Measurements from ENCODE around the gene AGL.
"Not testable (repeated sequence)": the region's sequence is repeated elsewhere in the genome, so short reads cannot be mapped to it uniquely, and the experiment has no call there.

Gene AGL

DNA sequence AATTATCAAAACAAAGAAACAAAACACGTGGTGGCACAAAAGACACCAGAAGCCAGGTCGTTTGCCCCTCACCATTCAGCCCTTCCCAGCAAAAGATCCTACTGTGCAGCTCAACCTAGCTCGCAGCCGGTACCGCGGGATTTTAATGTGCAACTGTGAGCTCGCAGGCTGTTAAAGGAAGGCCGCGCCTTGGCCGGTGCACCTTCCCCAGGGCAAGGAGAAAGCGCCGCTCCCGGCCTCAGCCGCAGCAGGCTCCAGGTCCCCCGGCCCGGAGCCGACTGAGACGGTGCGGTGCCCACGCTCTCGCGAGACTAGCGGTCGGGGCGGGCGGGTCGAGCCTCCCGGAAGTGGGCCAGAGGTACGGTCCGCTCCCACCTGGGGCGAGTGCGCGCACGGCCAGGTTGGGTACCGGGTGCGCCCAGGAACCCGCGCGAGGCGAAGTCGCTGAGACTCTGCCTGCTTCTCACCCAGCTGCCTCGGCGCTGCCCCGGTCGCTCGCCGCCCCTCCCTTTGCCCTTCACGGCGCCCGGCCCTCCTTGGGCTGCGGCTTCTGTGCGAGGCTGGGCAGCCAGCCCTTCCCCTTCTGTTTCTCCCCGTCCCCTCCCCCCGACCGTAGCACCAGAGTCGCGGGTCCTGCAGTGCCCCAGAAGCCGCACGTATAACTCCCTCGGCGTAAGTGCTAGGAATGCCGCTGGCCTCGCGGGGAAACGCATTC lies at the start of gene AGL:
Gene AGL, plus strand, starts transcription at position 618 of the 715 bp plus-strand sequence. CDS start 682 bp downstream, outside the sequence.
- DNase-seq, result no peak

DNA sequence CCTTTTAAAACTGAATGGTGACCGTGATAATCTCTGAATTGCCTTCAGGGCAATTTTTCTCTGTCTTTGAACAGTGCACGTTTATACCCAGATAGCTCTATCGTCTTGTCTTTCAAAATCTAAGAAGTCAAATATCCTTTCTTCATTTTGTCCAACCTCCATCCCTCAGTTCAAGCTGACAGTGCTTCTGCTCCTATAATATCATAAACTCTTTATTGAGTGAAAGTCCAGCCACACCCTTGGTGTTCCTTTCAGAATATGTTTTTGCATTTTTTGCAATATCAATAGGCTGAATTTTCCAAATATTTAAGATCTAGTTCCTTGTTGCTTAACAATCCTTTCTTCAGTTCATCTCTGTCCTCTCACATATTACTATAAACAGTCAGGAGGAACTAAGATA lies 48.6 kb upstream of the AGL start:
- DNase-seq, result no peak

DNA sequence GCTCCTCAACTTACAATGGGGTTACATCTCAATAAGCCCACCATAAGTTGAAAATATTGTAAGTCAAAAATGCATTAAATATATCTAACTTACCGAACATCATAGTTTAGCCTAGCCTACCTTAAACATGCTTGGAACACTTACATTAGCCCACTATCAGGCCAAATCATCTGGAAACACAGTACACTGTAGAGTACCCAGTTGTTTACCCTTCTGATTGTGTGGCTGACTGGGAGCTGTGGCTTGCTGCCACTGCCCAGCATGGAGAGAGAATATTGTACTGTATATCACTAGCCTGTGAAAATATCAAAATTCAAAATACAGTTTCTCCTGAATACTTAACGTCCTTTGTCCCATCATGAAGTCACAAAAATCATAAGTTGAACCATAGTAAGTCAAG lies 43.3 kb upstream of the AGL start:
- no peak for DNase-seq

DNA sequence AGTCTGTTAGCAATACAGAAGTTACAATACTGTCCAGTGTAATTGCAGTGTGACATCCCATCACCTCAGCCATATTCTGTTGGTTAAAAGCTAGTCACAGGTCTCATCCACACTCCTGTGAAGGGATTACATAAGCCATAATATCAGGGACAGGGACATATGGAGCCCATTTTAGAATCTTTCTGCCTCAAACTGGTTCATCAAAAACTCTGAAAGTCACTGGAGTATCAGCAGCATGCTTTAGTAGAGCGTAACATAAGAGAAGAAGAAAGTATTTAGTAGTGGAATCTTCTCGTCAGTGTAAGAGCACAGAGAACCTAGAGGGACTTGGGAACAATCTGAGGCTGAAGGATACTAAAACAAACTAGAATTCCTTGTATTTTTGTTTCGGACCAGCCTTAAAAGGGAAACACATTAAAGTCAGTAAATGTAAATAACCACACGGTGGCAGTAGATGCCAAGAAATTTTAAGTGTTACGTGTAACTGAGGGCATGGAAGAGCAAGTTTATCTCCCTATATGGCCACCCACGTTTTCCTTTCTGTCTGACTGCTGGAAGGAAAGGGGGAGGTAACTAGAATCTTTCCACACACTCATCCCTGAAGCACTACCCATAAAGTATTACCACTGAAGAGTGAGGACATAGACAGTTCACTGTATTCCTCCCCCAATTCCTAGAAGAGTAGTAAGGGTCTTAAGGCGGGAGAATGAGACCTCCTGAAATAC lies 41.6 kb upstream of the AGL start:
- peak; percentile 35 for DNase-seq

DNA sequence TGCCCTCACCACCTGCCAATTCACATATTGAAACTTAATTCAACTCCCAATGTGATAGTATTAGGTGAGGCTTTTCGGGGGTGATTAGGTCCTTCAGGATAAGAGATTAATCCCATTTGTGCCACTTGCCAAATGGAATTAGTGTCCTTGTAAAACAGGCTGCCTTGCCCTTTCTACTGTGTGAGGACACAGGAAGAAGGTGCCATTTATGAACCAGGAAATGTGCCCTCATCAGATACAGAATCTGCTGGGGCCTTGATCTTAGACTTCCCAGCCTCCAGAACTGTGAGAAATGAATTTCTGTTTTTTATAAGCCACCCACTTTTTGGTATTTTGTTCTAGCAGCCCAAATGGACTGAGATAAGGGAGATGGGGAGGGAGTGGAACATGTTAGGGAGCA lies 39.1 kb upstream of the AGL start:
- DNase-seq, result no peak

DNA sequence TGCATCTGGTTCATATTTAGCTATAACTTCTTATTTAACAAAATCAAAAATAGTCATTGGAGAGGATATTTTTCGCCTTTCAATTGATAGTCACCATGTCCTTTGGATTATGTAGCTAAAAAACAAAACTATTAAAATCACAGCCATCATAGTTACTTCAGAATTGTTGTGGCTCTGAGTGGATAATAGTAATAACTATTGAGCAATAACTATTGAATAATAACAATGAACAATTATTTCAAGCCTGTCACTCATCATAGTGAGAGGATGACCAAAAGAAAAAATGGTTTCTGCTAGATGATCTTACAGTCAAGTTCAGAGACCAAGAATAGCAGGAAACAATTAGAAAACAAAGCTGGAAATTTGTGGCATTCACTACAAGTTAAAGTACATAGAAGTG lies 38.4 kb upstream of the AGL start:
- DNase-seq, result no peak

DNA sequence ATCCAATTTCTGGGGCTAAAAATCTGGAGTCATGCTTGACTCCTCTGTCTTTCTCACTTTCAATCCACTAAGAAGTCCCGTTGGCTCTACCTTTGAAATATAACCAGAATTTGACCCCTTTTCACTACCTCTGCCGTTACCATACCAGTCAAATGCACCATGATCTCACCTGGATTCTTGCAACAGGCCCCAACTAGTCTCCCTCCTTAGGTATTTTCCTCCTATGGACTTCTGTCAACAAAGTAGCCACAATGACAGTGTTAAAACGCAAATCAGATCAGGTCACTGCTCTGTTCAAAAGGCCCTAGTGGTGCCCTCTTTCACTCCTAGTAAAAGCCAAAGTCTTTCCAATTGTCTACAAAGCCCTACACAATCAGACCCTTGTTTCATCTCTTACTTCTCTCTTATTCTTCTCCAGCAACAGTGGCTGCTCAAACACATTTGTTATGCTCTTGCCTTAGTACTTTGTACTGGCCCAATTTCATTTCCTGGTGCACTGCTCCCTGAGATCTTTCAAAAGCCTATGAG lies 35.7 kb upstream of the AGL start:
- no peak for DNase-seq

DNA sequence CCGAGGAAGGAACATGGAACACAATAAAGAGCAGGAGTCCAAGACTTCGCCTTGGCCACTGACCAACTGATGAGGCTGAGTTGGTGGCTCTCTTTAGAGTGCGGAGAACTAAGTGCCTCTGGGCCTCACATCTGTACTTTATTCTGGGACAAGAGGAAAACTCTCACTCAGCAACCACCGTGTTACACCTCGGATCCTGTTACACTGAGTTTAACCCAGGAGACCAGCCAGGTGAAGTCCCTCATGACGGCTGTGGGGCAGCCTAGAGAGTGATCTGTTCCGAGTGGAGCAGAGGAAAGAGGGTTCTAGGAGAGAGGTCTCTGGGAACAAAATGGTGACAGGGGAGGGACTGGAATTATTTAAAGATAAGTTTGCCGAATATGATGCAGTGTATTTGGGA lies 33.5 kb upstream of the AGL start:
- no peak for DNase-seq

DNA sequence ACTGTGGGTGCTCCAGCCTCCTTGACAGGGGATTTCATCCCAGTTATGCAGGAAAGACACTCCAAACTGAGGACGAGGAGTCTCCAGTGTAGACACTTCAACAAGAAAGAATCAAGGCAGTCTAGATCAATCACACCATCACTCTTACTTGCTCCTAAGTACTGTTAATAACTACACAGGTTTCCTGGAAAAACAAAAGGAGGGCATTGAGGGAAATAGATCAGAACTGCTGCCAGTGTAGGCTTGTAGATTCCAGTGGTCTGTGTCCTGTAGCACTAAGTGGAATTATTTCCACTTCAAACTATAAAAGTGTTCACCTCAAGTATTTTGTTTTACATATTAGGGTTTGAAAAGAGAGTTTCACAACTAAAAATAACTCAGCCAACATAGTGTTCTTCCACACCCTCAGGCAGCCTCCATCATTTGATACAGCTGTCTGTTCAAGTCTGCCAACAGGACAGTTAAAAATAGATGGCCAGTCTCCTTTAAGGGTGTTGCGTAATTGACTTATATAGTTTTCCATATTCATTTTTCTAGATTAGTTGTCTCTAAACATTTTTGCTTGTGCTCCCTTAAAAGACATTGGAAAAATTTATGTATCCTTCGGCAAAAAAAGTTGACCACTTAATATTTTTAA lies 32.0 kb upstream of the AGL start:
- DNase-seq, result no peak

DNA sequence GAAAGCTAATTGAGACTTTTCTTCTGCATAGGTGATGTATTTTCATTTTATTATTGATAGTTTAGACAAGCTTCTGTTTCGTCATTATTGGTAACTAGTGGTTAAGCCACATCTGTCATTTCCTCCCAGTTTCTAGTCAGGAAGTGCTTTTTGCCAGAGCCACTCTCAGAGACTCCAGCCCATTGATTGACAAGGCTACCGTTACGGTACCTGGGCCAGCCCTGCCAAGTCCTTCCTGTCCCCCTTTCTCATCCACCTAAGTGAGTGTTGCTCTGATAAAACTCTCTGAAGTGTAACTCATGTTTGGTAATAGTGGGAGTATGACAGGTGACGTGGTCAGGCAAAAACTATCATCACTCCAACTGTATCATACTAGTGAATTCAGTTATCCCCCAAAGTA lies 29.6 kb upstream of the AGL start:
- DNase-seq, result no peak

DNA sequence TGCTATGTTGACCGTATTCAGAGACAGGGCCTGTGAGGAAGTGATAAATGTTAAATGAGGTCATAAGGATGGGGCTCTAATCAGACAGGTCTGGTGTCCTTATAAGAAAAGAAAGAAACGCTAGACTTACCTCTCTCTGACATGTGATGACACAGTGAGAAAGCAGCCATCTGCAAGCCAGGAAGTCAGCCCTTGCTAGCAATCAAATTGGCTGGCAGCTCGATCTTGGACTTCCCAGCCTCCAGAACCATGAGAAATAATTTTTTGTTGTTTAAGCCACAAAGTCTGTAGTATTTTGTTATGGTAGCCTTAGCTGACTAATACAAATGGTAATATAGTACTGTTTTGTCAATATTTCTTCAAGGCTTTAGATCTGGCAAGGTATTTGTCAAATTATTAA lies 25.1 kb upstream of the AGL start:
- DNase-seq, result no peak

DNA sequence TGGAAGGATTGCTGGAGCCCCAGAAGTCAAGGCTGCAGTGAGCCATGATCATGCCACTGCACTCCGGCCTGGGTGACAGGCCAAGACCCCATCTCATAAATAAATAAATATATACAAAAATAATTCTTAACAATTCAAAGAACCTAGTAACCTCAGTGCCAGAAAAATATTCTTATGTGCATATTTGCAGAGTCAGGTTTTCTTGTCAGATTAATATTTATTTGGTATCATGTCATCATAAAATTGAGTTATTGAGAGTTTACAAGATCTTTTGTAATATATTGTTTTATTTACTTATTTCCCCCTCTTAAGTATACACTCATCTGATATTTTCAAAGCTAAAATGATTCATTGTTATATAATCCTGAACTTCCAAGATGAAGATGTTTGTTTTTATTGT lies 24.5 kb upstream of the AGL start:
- no peak for DNase-seq

DNA sequence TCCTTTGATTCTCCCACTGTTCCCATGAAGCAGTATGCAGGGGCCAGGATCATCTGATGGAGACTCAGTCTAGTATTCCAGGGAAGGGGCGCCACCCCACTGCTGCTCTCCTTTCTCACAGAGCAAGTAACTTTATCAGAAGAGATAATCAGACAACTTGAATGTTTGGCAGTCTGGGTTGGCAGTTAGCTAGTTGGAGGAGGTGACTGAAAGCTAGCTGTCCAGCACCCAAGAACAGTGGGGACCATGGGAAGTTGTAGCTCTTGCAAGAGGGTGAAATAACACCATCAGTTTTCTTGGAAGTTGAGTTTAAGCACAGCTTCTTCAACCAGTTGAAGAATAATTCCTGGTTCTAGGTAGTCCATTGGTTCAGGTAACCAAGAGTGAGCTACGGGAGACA lies 22.2 kb upstream of the AGL start:
- DNase-seq, result no peak

DNA sequence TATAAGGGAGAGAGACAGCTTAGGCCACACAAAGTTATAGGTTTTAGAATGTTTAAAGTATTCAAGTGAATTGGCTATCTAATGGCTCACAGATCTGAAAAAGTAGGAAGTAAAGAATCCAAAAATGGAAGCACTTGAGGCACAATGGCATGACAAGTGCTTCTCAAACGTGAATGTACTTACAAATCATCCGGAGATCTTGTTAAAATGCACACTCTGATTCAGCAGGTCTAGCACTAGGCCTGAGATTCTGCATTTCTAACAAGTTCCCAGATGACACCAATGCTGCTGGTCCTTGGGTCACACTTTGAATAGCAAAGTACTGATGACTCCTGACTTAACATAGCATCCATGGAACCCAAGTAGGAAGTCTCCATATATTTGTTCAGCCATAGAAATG lies 20.9 kb upstream of the AGL start:
- DNase-seq, result no peak

DNA sequence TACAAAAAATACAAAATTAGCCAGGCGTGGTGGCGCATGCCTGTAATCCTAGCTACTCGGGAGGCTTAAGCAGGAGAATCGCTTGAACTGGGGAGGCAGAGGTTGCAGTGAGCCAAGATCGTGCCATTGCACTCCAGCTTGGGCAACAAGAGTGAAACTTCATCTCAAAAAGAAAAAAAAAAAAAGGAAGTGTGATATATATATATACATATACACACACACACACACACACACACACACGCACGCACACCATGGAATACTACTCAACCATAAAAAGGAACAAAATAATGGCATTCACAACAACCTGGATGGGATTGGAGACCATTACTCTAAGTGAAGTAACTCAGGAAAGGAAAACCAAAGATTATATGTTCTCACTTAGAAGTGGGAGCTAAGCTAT lies 16.2 kb upstream of the AGL start:
- DNase-seq, result not testable (repeated sequence)

DNA sequence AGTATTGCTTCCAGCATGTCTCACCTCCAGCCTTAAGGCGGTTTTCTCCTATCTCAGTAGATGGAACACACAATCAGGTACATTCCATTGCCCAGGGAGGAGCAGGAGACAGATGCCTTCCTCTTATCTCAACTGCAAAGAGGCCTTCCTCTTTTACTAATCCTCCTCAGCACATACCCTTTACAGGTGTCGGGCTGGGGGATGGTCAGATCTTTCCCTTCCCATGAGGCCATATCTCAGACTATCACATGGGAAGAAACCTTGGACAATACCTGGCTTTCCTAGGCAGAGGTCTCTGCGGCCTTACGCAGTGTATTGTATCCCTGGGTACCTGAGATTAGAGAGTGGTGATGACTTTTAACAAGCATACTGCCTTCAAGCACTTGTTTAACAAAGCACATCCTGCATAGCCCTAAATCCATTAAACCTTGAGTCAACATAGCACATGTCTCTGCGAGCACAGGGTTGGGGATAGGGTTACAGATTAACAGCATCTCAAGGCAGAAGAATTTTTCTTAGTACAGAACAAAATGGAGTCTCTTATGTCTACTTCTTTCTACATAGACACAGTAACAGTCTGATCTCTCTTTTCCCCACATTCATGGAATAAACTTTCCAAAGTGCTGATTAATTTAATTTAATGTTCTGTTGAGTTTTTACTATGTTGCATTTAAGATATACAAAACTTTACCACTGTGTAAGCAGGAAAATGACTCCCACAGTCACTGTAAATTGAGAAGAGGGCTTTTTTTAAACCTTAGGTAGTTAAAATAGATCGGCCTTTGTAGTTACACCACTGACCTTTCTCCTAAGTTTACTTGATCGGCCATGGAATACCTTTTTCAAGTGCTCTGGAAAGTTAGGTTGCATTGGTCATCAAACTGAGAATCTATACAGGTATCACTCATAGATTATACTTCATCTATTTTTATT lies 13.7 kb upstream of the AGL start:
- not testable (repeated sequence) for DNase-seq

DNA sequence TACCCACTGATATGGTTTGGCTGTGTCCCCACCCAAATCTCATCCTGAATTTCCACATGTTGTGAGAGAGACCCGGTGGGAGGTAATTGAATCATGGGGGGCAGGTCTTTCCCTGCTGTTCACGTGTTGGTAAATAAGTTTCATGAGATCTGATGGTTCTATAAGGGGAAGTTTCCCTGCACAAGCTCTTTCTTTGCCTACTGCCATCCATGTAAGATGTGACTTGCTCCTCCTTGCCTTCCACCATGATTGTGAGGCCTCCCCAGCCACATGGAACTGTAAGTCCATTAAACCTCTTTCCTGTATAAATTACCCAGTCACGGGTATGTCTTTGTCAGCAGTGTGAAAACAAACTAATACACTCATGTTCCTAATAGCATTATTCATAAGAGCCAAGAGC lies 9.8 kb upstream of the AGL start:
- not testable (repeated sequence) for DNase-seq

DNA sequence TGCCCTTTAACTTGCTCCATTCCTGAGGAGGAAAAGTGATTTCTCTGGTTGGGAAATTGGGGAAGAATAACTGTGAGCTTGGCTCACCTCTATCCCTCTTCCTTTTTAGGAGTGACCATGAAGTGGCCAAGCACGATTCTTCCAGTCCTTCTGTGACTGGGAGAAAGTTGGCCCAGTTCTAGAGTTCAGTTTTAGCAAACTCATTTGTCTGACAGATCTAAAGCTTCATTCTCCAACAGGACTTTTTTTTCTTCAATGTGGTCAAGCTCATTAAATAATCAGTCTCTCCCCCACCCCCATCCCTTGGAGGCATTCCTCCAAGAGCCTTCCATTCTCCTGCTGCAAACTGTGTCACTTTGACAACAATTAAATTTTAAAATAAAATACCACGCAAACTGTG lies 6.4 kb upstream of the AGL start:
- no peak for DNase-seq

DNA sequence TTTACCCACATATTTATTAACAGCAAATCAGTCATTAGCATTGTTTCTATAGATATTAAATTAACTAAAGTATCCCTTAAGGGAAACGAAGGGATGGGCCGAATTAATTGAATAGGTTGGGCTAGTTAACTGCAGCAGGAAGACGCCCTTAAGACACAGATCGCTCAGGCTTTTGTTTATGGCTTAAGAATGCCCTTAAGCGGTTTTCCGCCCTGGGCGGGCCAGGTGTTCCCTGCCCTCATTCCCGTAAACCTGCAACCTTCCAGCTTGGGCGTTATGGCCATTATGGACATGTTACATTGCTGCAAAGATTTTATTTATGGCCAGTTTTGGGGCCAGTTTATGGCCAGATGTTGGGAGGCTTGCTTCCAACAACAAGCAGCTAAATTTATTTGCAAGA lies 5.0 kb upstream of the AGL start:
- not testable (repeated sequence) for DNase-seq

DNA sequence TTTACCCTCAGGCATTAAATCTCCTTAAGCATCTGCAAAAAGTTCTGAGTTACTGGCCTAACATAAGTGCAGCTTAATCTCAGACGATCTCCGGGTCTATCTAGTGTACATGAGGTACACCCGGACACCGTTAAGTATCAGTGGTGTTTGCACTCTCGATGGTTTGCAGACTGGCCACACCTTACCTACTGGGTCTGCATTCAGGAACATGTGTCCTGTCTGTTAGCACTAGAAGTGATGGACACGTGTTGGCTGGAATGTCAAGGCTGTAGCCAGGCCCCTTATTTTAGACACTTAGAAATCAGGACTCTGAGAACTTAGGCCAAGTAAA lies 783 bp upstream of the AGL start:
- no peak for DNase-seq

DNA sequence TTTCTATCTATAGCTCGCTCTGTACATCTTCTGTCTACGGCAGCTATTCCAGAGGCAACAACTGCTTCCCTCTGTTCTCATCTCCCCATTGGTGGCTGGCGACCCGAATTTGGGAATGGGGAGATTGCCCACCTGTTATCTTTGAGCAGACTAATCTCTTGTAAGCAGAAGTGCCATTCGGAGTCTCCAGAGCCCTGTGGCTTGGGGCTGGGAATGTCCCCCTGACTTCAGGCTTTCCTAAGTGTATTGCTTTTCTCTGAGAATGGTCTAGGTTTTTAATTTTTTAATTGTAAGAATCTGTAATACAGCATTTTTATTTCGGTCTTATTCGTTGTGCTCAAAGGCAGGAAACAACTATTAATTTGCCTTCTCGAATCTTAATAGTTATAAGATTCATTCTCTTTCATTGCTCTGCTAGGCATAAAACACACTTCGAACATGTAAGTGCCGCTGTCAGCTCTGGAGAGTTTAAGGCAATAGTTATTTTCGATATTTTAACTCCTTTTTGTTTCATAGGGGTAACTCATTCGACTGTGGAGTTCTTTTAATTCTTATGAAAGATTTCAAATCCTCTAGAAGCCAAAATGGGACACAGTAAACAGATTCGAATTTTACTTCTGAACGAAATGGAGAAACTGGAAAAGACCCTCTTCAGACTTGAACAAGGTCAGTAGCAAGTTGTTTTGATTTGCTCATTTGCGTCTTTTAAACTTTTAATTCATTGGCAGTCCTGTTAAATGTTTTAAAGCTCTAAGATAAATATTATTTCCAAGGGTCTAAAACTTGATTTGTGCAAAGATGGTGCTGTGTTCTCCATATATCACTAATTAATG lies 514 bp downstream of the AGL start:
- no peak for DNase-seq

DNA sequence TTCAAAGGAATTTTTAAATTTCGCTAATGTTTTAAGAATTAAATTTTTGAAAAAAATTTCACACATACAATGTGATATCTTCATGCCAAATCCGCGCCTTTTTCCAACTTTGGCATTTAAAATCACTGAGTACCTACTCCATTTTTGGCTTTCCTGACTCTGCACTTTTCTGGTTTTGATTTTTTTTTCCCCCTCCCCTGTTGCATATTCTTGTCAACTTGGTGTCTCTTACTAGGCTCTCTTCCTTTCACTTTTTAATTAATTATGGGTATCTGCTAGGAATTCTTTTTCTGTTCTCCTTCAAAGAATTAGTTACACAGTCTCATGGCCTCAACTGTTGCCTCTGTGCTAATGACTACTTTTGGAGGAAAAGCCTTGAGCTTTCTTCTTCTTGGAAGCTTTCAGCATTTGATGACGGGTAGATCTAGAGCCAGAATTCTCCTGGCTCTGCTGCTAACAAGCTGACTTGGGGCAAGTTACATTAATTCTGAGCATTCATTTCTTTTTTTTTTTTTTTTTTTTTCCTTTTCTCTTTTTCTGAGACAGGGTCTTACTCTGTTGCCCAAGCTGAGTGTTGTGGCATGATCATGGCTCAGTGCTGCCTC lies 1.8 kb downstream of the AGL start:
- no peak for DNase-seq

All from NCI-H1436 treated with DMSO at 0.1 percent for 48 hours (cell line).